H1 (cell line): ENCODE measurements around the gene EIF2B2. TPM values are rescaled to one million over a fixed set of nuclear protein-coding genes. Genes with fewer than 3 reads are reported as not detected.

Source experiments
- CHD1 ChIP-seq: IDR thresholded peaks from 2 replicates; pipeline ENCODE4 v1.6.1; 2012; ENCODE audit warnings: low read depth, low read length, improper control_type of control experiment
- KDM1A ChIP-seq: fragments of 200-600, 300-600 bp; sonication (generic); IDR thresholded peaks from 2 replicates; pipeline ENCODE4 v1.7.1; 2016; ENCODE audit warnings: mild to moderate bottlenecking, low read length, borderline replicate concordance
- SUZ12 ChIP-seq: fragments of 200-600 bp; sonication (generic); IDR thresholded peaks from 2 replicates; pipeline ENCODE4 v1.6.1; 2012; ENCODE audit warnings: mild to moderate bottlenecking, inconsistent platforms, low read length, moderate library complexity, mixed read lengths
- polyA plus RNA-seq, 7 experiments: library from polyadenylated mRNA; depleted of rRNA in 3 of 7; stranded (reverse) in 5 of 7; unstranded in 2 of 7; fragments of >200 nt in 5 of 7; fragments of 200-250 nt in 2 of 7; gene quantifications; 1 replicate in 5 of 7; 2 replicates in 1 of 7; 4 replicates in 1 of 7; pipeline versions ENCODE4 v1.2.1 to v1.2.3, GENCODE V29; 2011 to 2013; ENCODE audit warnings: missing spikeins in 2 of 7, mixed read lengths in 2 of 7
- total RNA-seq: library from RNA; stranded (reverse); fragmentation: NEBNext Ultra II Directional; extraction: Animal tissue kit (Norgen Biotek cat#: 25700); gene quantifications from 2 replicates; pipeline ENCODE4 v1.2.1, GENCODE V29; 2021
- TF ChIP-seq, protein P1 (sequence below): IDR thresholded peaks from 2 replicates; pipeline ENCODE4 v1.6.1; 2012; ENCODE audit warnings: low read length, inconsistent platforms
- TF ChIP-seq, protein P2 (sequence below): IDR thresholded peaks from 2 replicates; pipeline ENCODE4 v1.6.1; 2011; ENCODE audit warnings: low read length, improper control_type of control experiment

EIF2B2 gene
- total and polyA plus RNA-seq, 2 of the 8 experiments (the other 6 are each of a cell fraction or from before 2014, with no cell fraction given): 42.6 to 79.9 TPM

DNA sequence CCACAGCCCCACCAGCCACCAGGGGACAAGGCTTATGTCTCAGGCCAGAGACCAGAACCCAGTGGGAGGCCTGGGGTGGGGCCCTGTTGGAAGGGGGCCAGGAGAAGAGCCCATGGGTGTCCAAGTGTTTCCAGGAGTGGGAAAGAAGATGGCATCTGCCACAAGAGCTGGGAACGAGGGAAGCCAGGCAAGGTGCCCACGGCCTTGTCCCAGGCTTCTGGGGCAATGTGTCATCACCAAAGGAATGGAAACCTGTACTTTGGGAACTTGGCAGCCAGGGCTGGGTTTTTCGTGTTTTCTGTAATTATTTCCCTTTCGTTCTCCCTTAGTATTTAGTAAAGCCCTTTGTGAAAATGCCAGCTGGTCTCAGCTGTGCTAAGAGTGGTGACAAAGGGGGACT, 42.0 kb upstream of the EIF2B2 start (continued):
- TF ChIP-seq, protein P1, sequence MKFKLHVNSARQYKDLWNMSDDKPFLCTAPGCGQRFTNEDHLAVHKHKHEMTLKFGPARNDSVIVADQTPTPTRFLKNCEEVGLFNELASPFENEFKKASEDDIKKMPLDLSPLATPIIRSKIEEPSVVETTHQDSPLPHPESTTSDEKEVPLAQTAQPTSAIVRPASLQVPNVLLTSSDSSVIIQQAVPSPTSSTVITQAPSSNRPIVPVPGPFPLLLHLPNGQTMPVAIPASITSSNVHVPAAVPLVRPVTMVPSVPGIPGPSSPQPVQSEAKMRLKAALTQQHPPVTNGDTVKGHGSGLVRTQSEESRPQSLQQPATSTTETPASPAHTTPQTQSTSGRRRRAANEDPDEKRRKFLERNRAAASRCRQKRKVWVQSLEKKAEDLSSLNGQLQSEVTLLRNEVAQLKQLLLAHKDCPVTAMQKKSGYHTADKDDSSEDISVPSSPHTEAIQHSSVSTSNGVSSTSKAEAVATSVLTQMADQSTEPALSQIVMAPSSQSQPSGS: no peak
- TF ChIP-seq CHD1: no peak
- TF ChIP-seq KDM1A: no peak
- no peak for TF ChIP-seq SUZ12
- TF ChIP-seq, protein P2, sequence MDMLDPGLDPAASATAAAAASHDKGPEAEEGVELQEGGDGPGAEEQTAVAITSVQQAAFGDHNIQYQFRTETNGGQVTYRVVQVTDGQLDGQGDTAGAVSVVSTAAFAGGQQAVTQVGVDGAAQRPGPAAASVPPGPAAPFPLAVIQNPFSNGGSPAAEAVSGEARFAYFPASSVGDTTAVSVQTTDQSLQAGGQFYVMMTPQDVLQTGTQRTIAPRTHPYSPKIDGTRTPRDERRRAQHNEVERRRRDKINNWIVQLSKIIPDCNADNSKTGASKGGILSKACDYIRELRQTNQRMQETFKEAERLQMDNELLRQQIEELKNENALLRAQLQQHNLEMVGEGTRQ: no peak
- TF ChIP-seq, all 59 proteins: peak for 0
